Brain microvascular endothelial cell (primary cell): ENCODE measurements around the gene PKP3.

ENCODE experiments used
- DNase-seq: peaks from one replicate; pipeline ENCODE4 v3.0.0-alpha.2; 2020
- H3K27ac ChIP-seq: fragments of 250-450 bp; sonication (Bioruptor Pico); 2 replicates; pipeline ENCODE4 v1.5.1; 2020; ENCODE audit warnings: mild to moderate bottlenecking, moderate library complexity
- H3K27me3 ChIP-seq: fragments of 250-450 bp; sonication (Bioruptor Pico); replicated peaks from 2 replicates; pipeline ENCODE4 v1.5.1; 2020; ENCODE audit warnings: mild to moderate bottlenecking
- H3K36me3 ChIP-seq: fragments of 250-450 bp; sonication (Bioruptor Pico); replicated peaks from 2 replicates; pipeline ENCODE4 v1.5.1; 2020; ENCODE audit warnings: mild to moderate bottlenecking
- H3K4me3 ChIP-seq: 2 replicates; pipeline ENCODE4 v1.5.1; 2011; ENCODE audit warnings: low read depth, mild to moderate bottlenecking, control low read depth, low read length, moderate library complexity
- CTCF ChIP-seq: IDR thresholded peaks from 2 replicates; pipeline ENCODE4 v1.5.1; 2011; ENCODE audit warnings: low read depth, mild to moderate bottlenecking, moderate library complexity, low read length, control low read depth, inconsistent platforms; ENCODE audit errors: missing control alignments
- in situ Hi-C: cut with HindIII; loops from 2 replicates; pipeline ENCODE4 v1.10.0; 2017; ENCODE audit warnings: low sequenced_read_pairs, low pct_ligation_motif_present

PKP3 gene

DNA sequence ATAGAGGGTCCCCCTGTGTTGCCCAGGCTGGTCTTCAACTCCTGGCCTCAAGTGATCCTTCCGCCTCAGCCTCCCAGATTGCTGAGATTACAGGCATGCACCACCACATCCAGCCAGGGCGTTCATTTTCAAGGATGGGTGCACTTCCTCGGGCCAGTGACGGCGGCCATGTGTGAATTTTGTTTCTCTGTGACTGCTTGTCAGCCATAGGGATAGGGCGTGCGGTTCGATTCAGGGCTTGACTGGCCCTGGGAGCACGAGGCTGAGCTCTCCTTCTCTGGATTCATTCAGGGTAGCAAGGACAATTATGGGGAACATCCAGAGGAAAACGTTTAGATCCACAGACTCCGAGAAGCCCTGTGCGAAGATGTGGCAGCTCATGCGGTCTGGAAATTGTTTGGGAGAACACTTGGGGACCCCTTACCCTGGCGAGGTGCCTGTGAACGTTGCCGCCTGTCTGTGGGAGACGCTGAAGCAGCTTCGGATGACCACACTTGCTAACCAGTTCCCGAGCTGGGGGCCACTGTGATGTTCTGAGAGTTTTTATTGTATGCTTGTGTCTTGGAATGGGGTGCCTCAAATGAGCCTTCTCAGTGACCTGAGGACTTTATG lies 59.0 kb downstream of the PKP3 start:
- Histone ChIP-seq H3K36me3 (peaks cover 6% of the 10 kb centered on the region), H3K27me3 (no peaks in the 10 kb centered on the region), H3K4me3 (no peak overlapping the region), H3K27ac (no peak overlapping the region)
- TF ChIP-seq CTCF: no peak
- in situ Hi-C loops: no loop called here
- no peak for DNase-seq

DNA sequence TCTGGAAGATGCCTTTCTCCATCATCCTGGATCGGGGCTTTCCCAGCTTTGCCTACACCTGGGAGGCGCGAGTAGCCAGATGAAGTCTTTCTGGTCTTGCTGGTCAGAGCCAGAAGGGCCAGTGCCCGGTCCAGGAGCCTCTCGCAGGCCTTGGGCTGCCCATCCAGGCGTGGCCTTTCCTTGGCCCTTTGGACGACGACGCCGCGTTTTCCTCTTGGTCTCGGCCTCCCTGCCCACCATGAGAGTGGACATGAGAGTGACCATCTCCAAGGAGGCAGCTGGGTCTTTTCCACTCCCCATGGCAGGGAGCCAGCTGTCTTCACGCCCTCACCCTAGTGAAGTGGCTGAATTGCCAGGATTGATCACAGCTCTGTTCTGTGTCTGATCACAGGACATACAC lies 59.6 kb downstream of the PKP3 start:
- DNase-seq: no peak
- no peak for TF ChIP-seq CTCF
- Histone ChIP-seq H3K27ac (no peak overlapping the region), H3K27me3 (no peaks in the 10 kb centered on the region), H3K36me3 (peaks cover 6% of the 10 kb centered on the region), H3K4me3 (no peak overlapping the region)
- in situ Hi-C loops: no loop called here

DNA sequence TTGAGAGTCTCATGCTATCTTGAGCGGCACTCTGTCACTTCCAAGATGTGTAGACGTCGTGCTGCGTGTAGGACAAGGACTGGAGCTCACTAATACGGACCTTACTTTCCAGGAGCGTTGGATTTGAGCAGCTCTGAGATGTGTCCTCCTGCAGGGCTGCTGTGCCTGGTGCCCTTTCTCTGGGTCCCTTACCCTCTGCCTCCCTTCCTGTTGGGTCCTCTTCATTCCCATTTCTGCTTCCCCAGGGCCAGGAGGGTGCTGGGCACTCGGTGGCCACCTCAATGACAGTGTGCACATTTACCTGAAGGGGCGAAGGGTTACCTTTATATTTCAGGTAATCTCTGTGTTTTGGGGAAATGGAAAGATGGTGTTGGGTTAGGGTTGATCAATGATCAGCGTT lies 60.0 kb downstream of the PKP3 start:
- H3K36me3 ChIP-seq: peaks cover 6% of the 10 kb centered on the region
- in situ Hi-C loops: no loop called here
- no peaks in the 10 kb centered on the region for H3K27me3 ChIP-seq
- no peak overlapping the region for H3K27ac ChIP-seq
- no peak for TF ChIP-seq CTCF
- H3K4me3 ChIP-seq: no peak overlapping the region
- no peak for DNase-seq
